HT1080 (cell line): ENCODE data around the gene GCK. TPM values are rescaled to one million over a fixed set of nuclear protein-coding genes. Genes with fewer than 3 reads are reported as not detected.

Experiments
- DNase-seq: peaks from one replicate; pipeline ENCODE4 v3.0.0-alpha.2; 2015; ENCODE audit warnings: low read depth
- total RNA-seq: library from RNA; depleted of rRNA; stranded (reverse); fragments of >200 nt; shearing (Covaris generic); gene quantifications from 2 replicates; pipeline ENCODE4 v1.2.3, GENCODE V29; 2014

Gene GCK
- total RNA-seq, 1 experiment from 2014 or later = not detected

- no peak for DNase-seq
Measured at GRCh38 chr7:44222776-44223261, 33.6 kb upstream of the GCK start.

GRCh38 chr7:44222074-44222473, 32.8 kb upstream of the GCK start:
- DNase-seq = no peak

- DNase-seq = no peak
Measured at GRCh38 chr7:44221231-44221791, 32.1 kb upstream of the GCK start.

GRCh38 chr7:44220358-44221112, 31.3 kb upstream of the GCK start:
- DNase-seq = no peak

- DNase-seq = no peak
Measured at GRCh38 chr7:44220046-44220357, 30.8 kb upstream of the GCK start.

GRCh38 chr7:44219371-44220045, 30.3 kb upstream of the GCK start:
- DNase-seq = no peak

GRCh38 chr7:44218418-44219201, 29.4 kb upstream of the GCK start:
- no peak for DNase-seq

- no peak for DNase-seq
Measured at GRCh38 chr7:44217852-44218402, 28.7 kb upstream of the GCK start.

- DNase-seq = no peak
Measured at GRCh38 chr7:44217223-44217714, 28.0 kb upstream of the GCK start.

- DNase-seq = no peak
Measured at GRCh38 chr7:44216521-44217222, 27.4 kb upstream of the GCK start.

GRCh38 chr7:44216019-44216418, 26.8 kb upstream of the GCK start:
- no peak for DNase-seq

GRCh38 chr7:44215531-44215930, 26.3 kb upstream of the GCK start:
- no peak for DNase-seq

- DNase-seq = no peak
Measured at GRCh38 chr7:44213877-44214388, 24.7 kb upstream of the GCK start.

GRCh38 chr7:44213206-44213876, 24.1 kb upstream of the GCK start:
- DNase-seq = no peak

GRCh38 chr7:44212581-44213184, 23.4 kb upstream of the GCK start:
- no peak for DNase-seq

- DNase-seq = no peak
Measured at GRCh38 chr7:44212018-44212417, 22.8 kb upstream of the GCK start.

GRCh38 chr7:44211126-44211675, 22.0 kb upstream of the GCK start:
- DNase-seq = no peak

- DNase-seq = no peak
Measured at GRCh38 chr7:44210107-44210506, 20.9 kb upstream of the GCK start.

- no peak for DNase-seq
Measured at GRCh38 chr7:44208085-44208484, 18.8 kb upstream of the GCK start.
